SK-N-SH (cell line): ENCODE data around the gene MDM1.

Experiments
- CHD2 ChIP-seq: fragments of 150-350 bp; IDR thresholded peaks from 2 replicates; pipeline ENCODE4 v1.6.1; 2018; ENCODE audit warnings: low read length; ENCODE audit not compliant: partially characterized antibody
- CTCF ChIP-seq: fragments of 200-600 bp; sonication (generic); IDR thresholded peaks from 2 replicates; pipeline ENCODE4 v1.6.1; 2017; ENCODE audit warnings: antibody characterized with exemption, mild to moderate bottlenecking, moderate library complexity
- EZH2phosphoT487 ChIP-seq: fragments of 200-600 bp; sonication (generic); IDR thresholded peaks from 2 replicates; pipeline ENCODE4 v1.6.1; 2017; ENCODE audit warnings: low read depth, mixed run types, mild to moderate bottlenecking, antibody characterized with exemption, moderate library complexity, borderline replicate concordance
- FOSL2 ChIP-seq: IDR thresholded peaks from 2 replicates; pipeline ENCODE4 v1.4.0; 2012; ENCODE audit warnings: low read depth, mild to moderate bottlenecking, moderate library complexity, borderline replicate concordance
- FOXM1 ChIP-seq: IDR thresholded peaks from 2 replicates; pipeline ENCODE4 v1.4.0; 2012; ENCODE audit warnings: low read depth, mild to moderate bottlenecking
- MAX ChIP-seq: IDR thresholded peaks from 2 replicates; pipeline ENCODE4 v1.4.0; 2012; ENCODE audit warnings: low read depth
- POLR2AphosphoS5 ChIP-seq: IDR thresholded peaks from 2 replicates; pipeline ENCODE4 v1.6.1; 2012; ENCODE audit warnings: low read depth, low read length
- RFX5 ChIP-seq: IDR thresholded peaks from 2 replicates; pipeline ENCODE4 v1.6.1; 2012; ENCODE audit warnings: mild to moderate bottlenecking, improper control_type of control experiment, low read length
- TAF1 ChIP-seq: IDR thresholded peaks from 2 replicates; pipeline ENCODE4 v1.6.1; 2012; ENCODE audit warnings: low read depth, mild to moderate bottlenecking, low read length, moderate library complexity, borderline replicate concordance
- TCF12 ChIP-seq: IDR thresholded peaks from 2 replicates; pipeline ENCODE4 v1.4.0; 2012
- YY1 ChIP-seq: IDR thresholded peaks from 2 replicates; pipeline ENCODE4 v1.4.0; 2012; ENCODE audit warnings: low read depth, mild to moderate bottlenecking
- TF ChIP-seq, protein P1 (sequence below): IDR thresholded peaks from 2 replicates; pipeline ENCODE4 v1.6.1; 2012; ENCODE audit warnings: mild to moderate bottlenecking, low read depth, low read length, moderate library complexity
- TF ChIP-seq, protein P2 (sequence below): IDR thresholded peaks from 2 replicates; pipeline ENCODE4 v1.4.0; 2012; ENCODE audit warnings: low read depth, borderline replicate concordance

GRCh38 chr12:68359674-68360073, 27.5 kb upstream of the MDM1 start:
- no peak for TF ChIP-seq CHD2
- TF ChIP-seq CTCF: no peak
- TF ChIP-seq FOXM1: no peak
- TF ChIP-seq TAF1: no peak
- TF ChIP-seq EZH2phosphoT487: no peak
- TF ChIP-seq RFX5: no peak
- no peak for TF ChIP-seq YY1
- TF ChIP-seq, protein P1, sequence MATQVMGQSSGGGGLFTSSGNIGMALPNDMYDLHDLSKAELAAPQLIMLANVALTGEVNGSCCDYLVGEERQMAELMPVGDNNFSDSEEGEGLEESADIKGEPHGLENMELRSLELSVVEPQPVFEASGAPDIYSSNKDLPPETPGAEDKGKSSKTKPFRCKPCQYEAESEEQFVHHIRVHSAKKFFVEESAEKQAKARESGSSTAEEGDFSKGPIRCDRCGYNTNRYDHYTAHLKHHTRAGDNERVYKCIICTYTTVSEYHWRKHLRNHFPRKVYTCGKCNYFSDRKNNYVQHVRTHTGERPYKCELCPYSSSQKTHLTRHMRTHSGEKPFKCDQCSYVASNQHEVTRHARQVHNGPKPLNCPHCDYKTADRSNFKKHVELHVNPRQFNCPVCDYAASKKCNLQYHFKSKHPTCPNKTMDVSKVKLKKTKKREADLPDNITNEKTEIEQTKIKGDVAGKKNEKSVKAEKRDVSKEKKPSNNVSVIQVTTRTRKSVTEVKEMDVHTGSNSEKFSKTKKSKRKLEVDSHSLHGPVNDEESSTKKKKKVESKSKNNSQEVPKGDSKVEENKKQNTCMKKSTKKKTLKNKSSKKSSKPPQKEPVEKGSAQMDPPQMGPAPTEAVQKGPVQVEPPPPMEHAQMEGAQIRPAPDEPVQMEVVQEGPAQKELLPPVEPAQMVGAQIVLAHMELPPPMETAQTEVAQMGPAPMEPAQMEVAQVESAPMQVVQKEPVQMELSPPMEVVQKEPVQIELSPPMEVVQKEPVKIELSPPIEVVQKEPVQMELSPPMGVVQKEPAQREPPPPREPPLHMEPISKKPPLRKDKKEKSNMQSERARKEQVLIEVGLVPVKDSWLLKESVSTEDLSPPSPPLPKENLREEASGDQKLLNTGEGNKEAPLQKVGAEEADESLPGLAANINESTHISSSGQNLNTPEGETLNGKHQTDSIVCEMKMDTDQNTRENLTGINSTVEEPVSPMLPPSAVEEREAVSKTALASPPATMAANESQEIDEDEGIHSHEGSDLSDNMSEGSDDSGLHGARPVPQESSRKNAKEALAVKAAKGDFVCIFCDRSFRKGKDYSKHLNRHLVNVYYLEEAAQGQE: no peak
- TF ChIP-seq FOSL2: no peak
- no peak for TF ChIP-seq POLR2AphosphoS5
- no peak for TF ChIP-seq MAX
- TF ChIP-seq TCF12: no peak
- TF ChIP-seq, protein P2, sequence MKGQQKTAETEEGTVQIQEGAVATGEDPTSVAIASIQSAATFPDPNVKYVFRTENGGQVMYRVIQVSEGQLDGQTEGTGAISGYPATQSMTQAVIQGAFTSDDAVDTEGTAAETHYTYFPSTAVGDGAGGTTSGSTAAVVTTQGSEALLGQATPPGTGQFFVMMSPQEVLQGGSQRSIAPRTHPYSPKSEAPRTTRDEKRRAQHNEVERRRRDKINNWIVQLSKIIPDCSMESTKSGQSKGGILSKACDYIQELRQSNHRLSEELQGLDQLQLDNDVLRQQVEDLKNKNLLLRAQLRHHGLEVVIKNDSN: no peak
